Endodermal cell (in vitro differentiated cells): ENCODE data around the gene TBC1D8. TPM values are rescaled to one million over a fixed set of nuclear protein-coding genes. Genes with fewer than 3 reads are reported as not detected.

Source experiments
- DNase-seq: peaks from one replicate; pipeline ENCODE4 v3.0.0-alpha.2; 2017
- H3K27ac ChIP-seq: 2 replicates; pipeline ENCODE4 v1.5.1; 2013; ENCODE audit warnings: mild to moderate bottlenecking, low read depth, low read length, moderate library complexity
- H3K27me3 ChIP-seq: 2 replicates; pipeline ENCODE4 v1.6.1; 2013; ENCODE audit warnings: mild to moderate bottlenecking, low read length, moderate library complexity; ENCODE audit not compliant: insufficient read depth, control insufficient read depth, poor library complexity, severe bottlenecking
- H3K36me3 ChIP-seq: 2 replicates; pipeline ENCODE4 v1.7.0; 2013; ENCODE audit warnings: mild to moderate bottlenecking, low read length, moderate library complexity; ENCODE audit not compliant: control insufficient read depth, insufficient read depth
- H3K4me1 ChIP-seq: one replicate; pipeline ENCODE4 v1.7.0; 2013; ENCODE audit warnings: low read length; ENCODE audit not compliant: control insufficient read depth, insufficient read depth
- H3K4me3 ChIP-seq: 2 replicates; pipeline ENCODE4 v1.5.1; 2013; ENCODE audit warnings: mild to moderate bottlenecking, low read length, moderate library complexity
- H3K9ac ChIP-seq: 2 replicates; pipeline ENCODE4 v1.6.1; 2013; ENCODE audit warnings: mild to moderate bottlenecking, low read length, moderate library complexity; ENCODE audit not compliant: poor library complexity, severe bottlenecking; ENCODE audit errors: extremely low read depth
- H3K9me3 ChIP-seq: 2 replicates; pipeline ENCODE4 v1.6.1; 2013; ENCODE audit warnings: mild to moderate bottlenecking, low read length, moderate library complexity; ENCODE audit not compliant: control insufficient read depth
- H3K27ac Mint-ChIP-seq: 2 replicates; pipeline ENCODE4 v1.8.0; 2020; ENCODE audit warnings: mixed read lengths
- H3K27me3 Mint-ChIP-seq: 2 replicates; pipeline ENCODE4 v1.8.0; 2021; ENCODE audit warnings: mild to moderate bottlenecking, mixed read lengths; ENCODE audit not compliant: insufficient read depth
- H3K36me3 Mint-ChIP-seq: 2 replicates; pipeline ENCODE4 v1.8.0; 2020; ENCODE audit warnings: low read depth, mixed read lengths
- H3K4me1 Mint-ChIP-seq: 2 replicates; pipeline ENCODE4 v1.8.0; 2020; ENCODE audit warnings: mixed read lengths
- H3K4me3 Mint-ChIP-seq: 2 replicates; pipeline ENCODE4 v1.8.0; 2020; ENCODE audit warnings: mild to moderate bottlenecking, moderate library complexity, mixed read lengths
- H3K9me3 Mint-ChIP-seq: 2 replicates; pipeline ENCODE4 v1.8.0; 2020; ENCODE audit warnings: mild to moderate bottlenecking, mixed read lengths
- WGBS, 2 experiments: methylation state at CpG; one replicate each; pipeline versions ENCODE4 v1.1.5 to v1.1.7; 2013; ENCODE audit warnings: missing lambda C conversion rate in 2 of 2, mixed read lengths in 1 of 2; ENCODE audit not compliant: insufficient coverage in 1 of 2, insufficient read length in 1 of 2; 5-methylcytosine and 5-hydroxymethylcytosine counted together
- total RNA-seq, 2 donors: library from RNA; stranded (reverse); fragmentation: NEBNext Ultra II Directional in 1 of 2; extraction: Animal tissue kit (Norgen Biotek cat#: 25700) in 1 of 2; gene quantifications; 2 replicates in 1 of 2; 3 replicates in 1 of 2; pipeline ENCODE4 v1.2.1, GENCODE V29; 2021
- TF ChIP-seq, protein P1 (sequence below): fragments of 200-600 bp; sonication (generic); conservative IDR thresholded peaks from 2 replicates; pipeline ENCODE4 v1.5.0; 2021; ENCODE audit warnings: antibody characterized with exemption, mild to moderate bottlenecking

Gene TBC1D8
- total RNA-seq, 2 donors from 2014 or later, result 14.4 to 14.5 TPM

DNA sequence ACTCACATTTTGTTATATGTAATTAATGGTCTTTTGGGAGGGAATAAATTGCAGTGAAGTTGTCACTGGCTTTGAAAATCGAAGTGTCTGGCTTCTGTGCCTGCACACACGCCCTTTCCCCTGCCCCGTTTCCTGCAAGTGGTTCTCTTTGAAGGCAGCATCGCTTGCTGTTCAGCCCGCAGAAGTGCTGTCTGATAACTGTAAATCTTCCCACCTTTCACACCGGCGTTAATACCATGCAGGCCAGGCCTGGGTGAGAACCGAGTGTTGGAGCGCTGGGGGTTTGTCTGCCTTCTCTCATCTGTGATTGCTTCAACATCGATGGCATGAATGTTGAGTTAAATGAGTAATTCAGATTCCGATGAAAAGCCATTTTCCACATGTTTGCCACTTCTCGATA is 187.0 kb downstream of the TBC1D8 start:
- no peaks in the 10 kb centered on the region for H3K36me3 ChIP-seq
- H3K9ac ChIP-seq, result no peak overlapping the region
- no peak overlapping the region for H3K27ac ChIP-seq
- Mint-ChIP-seq H3K4me1 (no peaks in the 10 kb centered on the region), H3K36me3 (no peaks in the 10 kb centered on the region), H3K27ac (no peak overlapping the region), H3K9me3 (no peaks in the 10 kb centered on the region), H3K27me3 (no peaks in the 10 kb centered on the region), H3K4me3 (no peak overlapping the region)
- 92 to 99% methylated on average over 7 to 12 of the region's 12 CpGs for WGBS, 2 experiments
- no peaks in the 10 kb centered on the region for H3K9me3 ChIP-seq
- TF ChIP-seq, protein P1, sequence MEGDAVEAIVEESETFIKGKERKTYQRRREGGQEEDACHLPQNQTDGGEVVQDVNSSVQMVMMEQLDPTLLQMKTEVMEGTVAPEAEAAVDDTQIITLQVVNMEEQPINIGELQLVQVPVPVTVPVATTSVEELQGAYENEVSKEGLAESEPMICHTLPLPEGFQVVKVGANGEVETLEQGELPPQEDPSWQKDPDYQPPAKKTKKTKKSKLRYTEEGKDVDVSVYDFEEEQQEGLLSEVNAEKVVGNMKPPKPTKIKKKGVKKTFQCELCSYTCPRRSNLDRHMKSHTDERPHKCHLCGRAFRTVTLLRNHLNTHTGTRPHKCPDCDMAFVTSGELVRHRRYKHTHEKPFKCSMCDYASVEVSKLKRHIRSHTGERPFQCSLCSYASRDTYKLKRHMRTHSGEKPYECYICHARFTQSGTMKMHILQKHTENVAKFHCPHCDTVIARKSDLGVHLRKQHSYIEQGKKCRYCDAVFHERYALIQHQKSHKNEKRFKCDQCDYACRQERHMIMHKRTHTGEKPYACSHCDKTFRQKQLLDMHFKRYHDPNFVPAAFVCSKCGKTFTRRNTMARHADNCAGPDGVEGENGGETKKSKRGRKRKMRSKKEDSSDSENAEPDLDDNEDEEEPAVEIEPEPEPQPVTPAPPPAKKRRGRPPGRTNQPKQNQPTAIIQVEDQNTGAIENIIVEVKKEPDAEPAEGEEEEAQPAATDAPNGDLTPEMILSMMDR, result no peak
- no peaks in the 10 kb centered on the region for H3K27me3 ChIP-seq
- no peak overlapping the region for H3K4me3 ChIP-seq
- DNase-seq, result no peak
- H3K4me1 ChIP-seq, result no peaks in the 10 kb centered on the region

DNA sequence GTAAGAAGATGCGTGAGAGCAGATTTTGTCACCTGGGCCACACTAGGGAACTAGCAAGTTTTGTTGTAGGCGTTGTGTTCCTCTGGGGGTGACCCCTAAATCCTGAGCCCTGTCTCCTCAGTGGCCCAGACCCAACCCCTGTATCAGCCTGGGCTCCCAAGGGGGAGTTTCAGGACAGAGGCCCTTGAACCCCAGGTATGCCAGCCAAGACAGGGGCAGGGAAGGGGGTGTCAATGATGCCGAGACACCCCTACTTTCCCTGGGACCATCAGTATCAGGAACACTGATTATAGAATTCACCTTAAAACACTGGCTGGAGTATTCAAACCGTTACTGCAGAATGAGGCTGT is 188.2 kb downstream of the TBC1D8 start:
- Mint-ChIP-seq H3K4me1 (no peaks in the 10 kb centered on the region), H3K36me3 (no peaks in the 10 kb centered on the region), H3K9me3 (no peaks in the 10 kb centered on the region), H3K4me3 (no peak overlapping the region), H3K27ac (no peak overlapping the region), H3K27me3 (no peaks in the 10 kb centered on the region)
- DNase-seq, result no peak
- no peaks in the 10 kb centered on the region for H3K36me3 ChIP-seq
- no peak overlapping the region for H3K27ac ChIP-seq
- no peak overlapping the region for H3K4me3 ChIP-seq
- H3K4me1 ChIP-seq, result no peaks in the 10 kb centered on the region
- H3K27me3 ChIP-seq, result no peaks in the 10 kb centered on the region
- no peaks in the 10 kb centered on the region for H3K9me3 ChIP-seq
- H3K9ac ChIP-seq, result no peak overlapping the region
- TF ChIP-seq, protein P1, result no peak
- WGBS, 2 experiments, result 86 to 90% methylated on average over 3 to 4 of the region's 4 CpGs

DNA sequence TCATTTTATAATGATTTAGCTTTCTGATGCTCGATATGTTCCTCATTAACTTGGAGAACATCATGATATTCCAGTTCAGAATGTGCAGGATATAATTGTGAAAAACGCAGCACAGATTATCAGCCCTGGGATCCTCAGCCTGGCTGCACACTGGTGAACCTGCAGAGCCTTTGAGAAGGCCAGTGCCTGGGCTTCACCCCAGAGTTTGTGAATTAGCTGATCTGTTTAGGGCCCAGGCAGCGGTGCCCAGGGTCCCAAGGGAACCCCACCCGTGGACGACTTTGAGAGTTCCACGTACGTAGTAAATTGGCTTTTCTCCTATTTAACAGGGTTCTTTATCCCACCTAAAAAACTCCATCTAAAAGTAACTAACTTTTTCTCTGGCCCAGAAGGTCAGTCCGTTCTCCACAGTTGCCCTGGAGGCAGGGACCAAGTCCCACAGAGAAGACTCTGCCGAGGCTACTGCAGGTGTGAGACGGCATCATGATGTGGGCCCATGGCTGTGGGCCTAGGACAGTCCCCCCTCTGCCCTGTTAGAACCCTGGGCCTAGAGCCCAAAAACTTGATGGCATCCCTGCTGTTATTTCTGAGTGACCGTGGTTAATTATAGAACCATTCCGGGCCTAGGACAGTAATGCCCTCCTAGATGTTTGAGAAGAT is 188.7 kb downstream of the TBC1D8 start:
- Mint-ChIP-seq H3K36me3 (no peaks in the 10 kb centered on the region), H3K27ac (no peak overlapping the region), H3K4me1 (no peaks in the 10 kb centered on the region), H3K27me3 (no peaks in the 10 kb centered on the region), H3K9me3 (no peaks in the 10 kb centered on the region), H3K4me3 (no peak overlapping the region)
- H3K4me3 ChIP-seq, result no peak overlapping the region
- no peak overlapping the region for H3K9ac ChIP-seq
- no peaks in the 10 kb centered on the region for H3K4me1 ChIP-seq
- no peaks in the 10 kb centered on the region for H3K27me3 ChIP-seq
- TF ChIP-seq, protein P1, result no peak
- WGBS, 2 experiments, result 91 to 96% methylated on average over 12 of the region's 12 CpGs
- H3K27ac ChIP-seq, result no peak overlapping the region
- no peaks in the 10 kb centered on the region for H3K36me3 ChIP-seq
- H3K9me3 ChIP-seq, result no peaks in the 10 kb centered on the region
- no peak for DNase-seq
